KOPT-K1 (cell line): ENCODE results near the gene SRSF6.
"Not testable (repeated sequence)": the region's sequence is repeated elsewhere in the genome, so short reads cannot be mapped to it uniquely, and the experiment has no call there.

Source experiments
- H3K27ac ChIP-seq: fragments of 200-600 bp; sonication (generic); 2 replicates; pipeline ENCODE4 v1.5.1; 2016; ENCODE audit warnings: antibody characterized with exemption, mild to moderate bottlenecking, low read depth, low read length; ENCODE audit not compliant: poor library complexity, severe bottlenecking
- H3K36me3 ChIP-seq: fragments of 200-600 bp; sonication (generic); 2 replicates; pipeline ENCODE4 v1.5.1; 2017; ENCODE audit warnings: antibody characterized with exemption, mild to moderate bottlenecking, low read length, moderate library complexity; ENCODE audit not compliant: insufficient read depth
- H3K9me3 ChIP-seq: fragments of 200-600 bp; sonication (generic); 2 replicates; pipeline ENCODE4 v1.5.1; 2017; ENCODE audit warnings: antibody characterized with exemption, low read length, mild to moderate bottlenecking; ENCODE audit not compliant: insufficient read depth, poor library complexity, severe bottlenecking

The SRSF6 gene

GRCh38 chr20:43438578-43439316 lies 18.9 kb upstream of the SRSF6 start:
- Histone ChIP-seq H3K9me3 (no peaks in the 10 kb centered on the region), H3K27ac (no peak overlapping the region), H3K36me3 (no peaks in the 10 kb centered on the region)

GRCh38 chr20:43440531-43440930 lies 17.2 kb upstream of the SRSF6 start:
- Histone ChIP-seq H3K27ac (no peak overlapping the region), H3K9me3 (no peaks in the 10 kb centered on the region), H3K36me3 (no peaks in the 10 kb centered on the region)

GRCh38 chr20:43442282-43442880 lies 15.3 kb upstream of the SRSF6 start:
- Histone ChIP-seq H3K9me3 (no peaks in the 10 kb centered on the region), H3K36me3 (no peaks in the 10 kb centered on the region), H3K27ac (no peak overlapping the region)

GRCh38 chr20:43444107-43444506 lies 13.6 kb upstream of the SRSF6 start:
- no peak overlapping the region for H3K27ac ChIP-seq
- no peaks in the 10 kb centered on the region for H3K36me3 ChIP-seq
- no peaks in the 10 kb centered on the region for H3K9me3 ChIP-seq

GRCh38 chr20:43446361-43446879 lies 11.3 kb upstream of the SRSF6 start:
- Histone ChIP-seq H3K9me3 (no peaks in the 10 kb centered on the region), H3K36me3 (no peaks in the 10 kb centered on the region), H3K27ac (no peak overlapping the region)

GRCh38 chr20:43448431-43448747 lies 9.3 kb upstream of the SRSF6 start:
- not testable (repeated sequence) for H3K9me3 ChIP-seq, H3K27ac ChIP-seq, H3K36me3 ChIP-seq

- no peaks in the 10 kb centered on the region for H3K9me3 ChIP-seq
- H3K36me3 ChIP-seq = no peaks in the 10 kb centered on the region
- H3K27ac ChIP-seq = no peak overlapping the region
These were observed 8.8 kb upstream of the SRSF6 start for GRCh38 chr20:43448748-43449535.

GRCh38 chr20:43450841-43451799 lies 6.6 kb upstream of the SRSF6 start:
- H3K27ac ChIP-seq = no peak overlapping the region
- H3K36me3 ChIP-seq = no peaks in the 10 kb centered on the region
- H3K9me3 ChIP-seq = no peaks in the 10 kb centered on the region

- Histone ChIP-seq H3K36me3 (no peaks in the 10 kb centered on the region), H3K9me3 (no peaks in the 10 kb centered on the region), H3K27ac (no peak overlapping the region)
These were observed 5.1 kb upstream of the SRSF6 start for GRCh38 chr20:43452404-43453126.

- H3K27ac ChIP-seq, H3K9me3 ChIP-seq: not testable (repeated sequence)
- H3K36me3 ChIP-seq = peaks cover 25% of the 10 kb centered on the region
These were observed 1.4 kb upstream of the SRSF6 start for GRCh38 chr20:43456252-43456651.

GRCh38 chr20:43456809-43457639 lies 672 bp upstream of the SRSF6 start:
- Histone ChIP-seq H3K9me3 (no peaks in the 10 kb centered on the region), H3K36me3 (peaks cover 33% of the 10 kb centered on the region), H3K27ac (peak overlapping the region; percentile 97)

GRCh38 chr20:43458422-43458924 lies 777 bp downstream of the SRSF6 start:
- Histone ChIP-seq H3K9me3 (no peaks in the 10 kb centered on the region), H3K27ac (peak overlapping the region; percentile 97), H3K36me3 (peaks cover 48% of the 10 kb centered on the region)
